Hippocampal formation (tissue), 2 donors: ENCODE data around the gene NBPF1.
"Not testable (repeated sequence)": the region's sequence is repeated elsewhere in the genome, so short reads cannot be mapped to it uniquely, and the experiment has no call there.

Experiments used
- DNase-seq, 2 donors: peaks; one replicate each; lab custom pipeline; 2025; lab: John Stamatoyannopoulos, UW

Gene NBPF1

GRCh38 chr1:16512624-16513411, 100.5 kb downstream of the NBPF1 start:
- DNase-seq: not testable (repeated sequence)
